ENCODE measurements around the gene ETS1.
A peak's percentile ranks its signal among the peaks of the same experiment; 100 is the strongest.

Gene ETS1

GRCh38 chr11:128625746-128626145 lies 38.4 kb upstream of the ETS1 start:
- DNase-seq (ENCODE audit: low read depth): no peak
- no peaks in the 10 kb centered on the region for H3K9me3 ChIP-seq (ENCODE audit: control insufficient read depth, low read length)
- H3K9ac ChIP-seq (ENCODE audit: low read length): no peak overlapping the region
- no peaks in the 10 kb centered on the region for H3K27me3 ChIP-seq (replicated peaks; ENCODE audit: control insufficient read depth, insufficient read depth, low read length)
- H3K4me1 ChIP-seq (ENCODE audit: control insufficient read depth, insufficient read depth, low read length): peaks cover 35% of the 10 kb centered on the region
- H3K36me3 ChIP-seq (ENCODE audit: control insufficient read depth, insufficient read depth, low read length, severe bottlenecking): no peaks in the 10 kb centered on the region
- H3K4me3 ChIP-seq (ENCODE audit: low read length): no peak overlapping the region

GRCh38 chr11:128625326-128625725 lies 38.0 kb upstream of the ETS1 start:
- DNase-seq (ENCODE audit: low read depth): no peak
- Histone ChIP-seq H3K36me3 (ENCODE audit: control insufficient read depth, insufficient read depth, low read length, severe bottlenecking) (no peaks in the 10 kb centered on the region), H3K9ac (ENCODE audit: low read length) (no peak overlapping the region), H3K27me3 (replicated peaks; ENCODE audit: control insufficient read depth, insufficient read depth, low read length) (no peaks in the 10 kb centered on the region), H3K4me3 (ENCODE audit: low read length) (no peak overlapping the region), H3K4me1 (ENCODE audit: control insufficient read depth, insufficient read depth, low read length) (peaks cover 32% of the 10 kb centered on the region), H3K9me3 (ENCODE audit: control insufficient read depth, low read length) (no peaks in the 10 kb centered on the region)

DNA sequence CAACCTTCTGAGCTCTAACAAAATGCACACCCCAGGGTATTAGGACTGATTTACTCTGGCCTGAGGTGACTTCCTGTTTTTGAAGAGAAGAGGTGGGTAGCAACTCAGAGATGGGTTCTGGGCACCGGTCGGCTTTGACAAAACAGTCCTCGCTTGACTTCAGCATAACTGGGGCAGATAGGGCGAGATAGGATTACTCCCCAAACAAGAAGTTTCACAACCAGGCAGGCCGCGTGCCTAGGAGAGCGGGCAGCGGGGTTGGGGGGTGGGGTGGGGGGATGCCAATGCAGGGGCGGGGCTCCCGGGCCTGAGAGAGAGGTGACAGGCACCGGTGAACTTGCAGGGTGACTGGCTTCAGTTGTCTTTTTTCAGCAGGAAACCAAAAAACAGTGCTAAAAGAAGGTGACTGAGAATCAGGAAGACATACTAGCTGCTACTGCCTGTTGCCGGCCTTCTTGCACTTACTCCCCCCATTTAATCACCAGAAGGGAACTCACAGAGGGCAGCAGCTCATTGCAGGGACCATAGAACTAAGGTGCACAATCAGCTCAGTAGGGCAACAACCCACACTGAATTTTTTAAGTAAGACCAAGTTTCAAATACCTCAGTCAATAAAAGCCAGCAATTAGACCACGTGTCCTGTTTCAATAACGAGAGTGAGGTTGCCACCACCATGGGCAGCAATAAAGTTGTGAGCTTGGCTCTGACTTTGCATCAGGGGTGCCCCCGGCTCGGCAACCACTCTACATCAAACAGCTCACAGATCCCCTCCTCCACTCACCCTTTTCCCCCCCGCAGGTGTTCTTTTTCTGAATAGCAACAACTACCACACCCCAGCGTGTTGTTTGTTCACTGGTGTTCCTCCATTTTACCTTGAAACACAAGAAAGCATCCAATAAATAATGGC lies 37.2 kb upstream of the ETS1 start:
- Histone ChIP-seq H3K4me3 (ENCODE audit: low read length) (no peak overlapping the region), H3K36me3 (ENCODE audit: control insufficient read depth, insufficient read depth, low read length, severe bottlenecking) (no peaks in the 10 kb centered on the region), H3K9me3 (ENCODE audit: control insufficient read depth, low read length) (no peaks in the 10 kb centered on the region), H3K9ac (ENCODE audit: low read length) (no peak overlapping the region), H3K27me3 (replicated peaks; ENCODE audit: control insufficient read depth, insufficient read depth, low read length) (no peaks in the 10 kb centered on the region), H3K4me1 (ENCODE audit: control insufficient read depth, insufficient read depth, low read length) (peaks cover 24% of the 10 kb centered on the region)
- no peak for DNase-seq (ENCODE audit: low read depth)

DNA sequence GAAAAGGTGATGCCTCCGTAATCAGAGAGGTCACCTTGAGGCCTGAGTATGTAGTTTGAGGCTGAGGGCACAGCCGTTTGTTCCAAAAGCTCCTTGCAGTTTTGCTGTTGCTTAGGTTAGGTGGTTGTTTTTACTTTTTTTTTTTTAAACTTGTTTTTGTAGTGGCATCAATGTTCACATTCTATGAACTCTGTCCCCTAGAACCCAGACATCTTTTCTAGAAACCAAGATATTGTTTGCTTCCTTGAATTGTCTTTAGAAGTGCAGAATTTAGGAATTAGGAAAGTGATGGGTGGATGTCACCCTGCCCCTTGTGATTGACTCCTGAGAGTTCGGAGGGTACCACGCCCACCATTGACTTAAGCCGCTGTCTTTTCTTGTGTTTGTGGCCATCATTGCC lies 35.7 kb upstream of the ETS1 start:
- DNase-seq (ENCODE audit: low read depth): no peak
- Histone ChIP-seq H3K9ac (ENCODE audit: low read length) (no peak overlapping the region), H3K4me1 (ENCODE audit: control insufficient read depth, insufficient read depth, low read length) (peaks cover 20% of the 10 kb centered on the region), H3K27me3 (replicated peaks; ENCODE audit: control insufficient read depth, insufficient read depth, low read length) (no peaks in the 10 kb centered on the region), H3K4me3 (ENCODE audit: low read length) (no peak overlapping the region), H3K9me3 (ENCODE audit: control insufficient read depth, low read length) (no peaks in the 10 kb centered on the region), H3K36me3 (ENCODE audit: control insufficient read depth, insufficient read depth, low read length, severe bottlenecking) (no peaks in the 10 kb centered on the region)

GRCh38 chr11:128621601-128622501 lies 34.5 kb upstream of the ETS1 start:
- Histone ChIP-seq H3K4me3 (ENCODE audit: low read length) (peak overlapping the region; percentile 28), H3K36me3 (ENCODE audit: control insufficient read depth, insufficient read depth, low read length, severe bottlenecking) (no peaks in the 10 kb centered on the region), H3K9me3 (ENCODE audit: control insufficient read depth, low read length) (no peaks in the 10 kb centered on the region), H3K27me3 (replicated peaks; ENCODE audit: control insufficient read depth, insufficient read depth, low read length) (peaks cover 2% of the 10 kb centered on the region), H3K9ac (ENCODE audit: low read length) (peak overlapping the region; percentile 3), H3K4me1 (ENCODE audit: control insufficient read depth, insufficient read depth, low read length) (peaks cover 20% of the 10 kb centered on the region)
- peak; percentile 85 for DNase-seq (ENCODE audit: low read depth)

- Histone ChIP-seq H3K27me3 (replicated peaks; ENCODE audit: control insufficient read depth, insufficient read depth, low read length) (peaks cover 12% of the 10 kb centered on the region), H3K4me1 (ENCODE audit: control insufficient read depth, insufficient read depth, low read length) (peaks cover 20% of the 10 kb centered on the region), H3K36me3 (ENCODE audit: control insufficient read depth, insufficient read depth, low read length, severe bottlenecking) (no peaks in the 10 kb centered on the region), H3K4me3 (ENCODE audit: low read length) (no peak overlapping the region), H3K9ac (ENCODE audit: low read length) (no peak overlapping the region), H3K9me3 (ENCODE audit: control insufficient read depth, low read length) (no peaks in the 10 kb centered on the region)
- no peak for DNase-seq (ENCODE audit: low read depth)
These were observed 33.1 kb upstream of the ETS1 start for GRCh38 chr11:128620309-128621100.

DNA sequence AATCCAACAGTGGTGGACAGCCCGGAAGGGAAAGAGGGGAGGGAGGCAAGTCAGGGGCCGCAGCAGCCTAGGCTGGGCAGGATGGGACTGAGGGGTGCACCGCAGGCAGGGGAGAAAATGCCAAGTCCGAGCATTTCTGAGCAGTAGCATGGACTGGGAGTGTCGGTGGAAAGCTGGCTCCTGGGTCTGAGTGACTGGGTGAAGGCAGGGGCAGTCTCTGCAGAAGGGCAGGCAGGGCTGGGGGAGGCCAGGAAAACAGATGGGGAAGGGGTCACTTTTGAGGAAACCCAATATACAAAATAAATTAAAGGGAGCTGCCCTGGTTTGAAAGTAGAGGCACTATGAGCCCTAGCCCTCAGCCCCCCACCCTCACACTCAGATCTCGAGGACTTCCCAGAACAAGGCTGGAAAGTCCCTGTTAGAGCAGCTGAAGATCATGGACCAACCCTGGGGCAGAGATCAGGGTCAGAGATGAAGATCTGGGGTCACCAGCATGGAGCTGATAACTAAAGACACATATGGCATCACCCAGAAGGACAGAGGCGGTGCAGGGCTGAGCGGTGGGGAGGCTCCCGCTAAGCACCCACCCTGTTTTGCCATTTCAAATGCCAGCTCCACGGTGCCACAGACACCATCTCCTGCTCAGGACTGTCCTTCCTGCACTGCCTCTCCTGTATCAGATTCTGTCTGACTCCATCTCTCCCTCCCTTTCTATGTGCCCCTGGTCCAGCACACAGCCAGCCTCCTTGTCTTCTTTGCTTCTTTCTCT lies 32.4 kb upstream of the ETS1 start:
- no peak for DNase-seq (ENCODE audit: low read depth)
- no peak overlapping the region for H3K4me3 ChIP-seq (ENCODE audit: low read length)
- H3K9ac ChIP-seq (ENCODE audit: low read length): no peak overlapping the region
- H3K9me3 ChIP-seq (ENCODE audit: control insufficient read depth, low read length): no peaks in the 10 kb centered on the region
- H3K36me3 ChIP-seq (ENCODE audit: control insufficient read depth, insufficient read depth, low read length, severe bottlenecking): no peaks in the 10 kb centered on the region
- H3K4me1 ChIP-seq (ENCODE audit: control insufficient read depth, insufficient read depth, low read length): peaks cover 20% of the 10 kb centered on the region
- H3K27me3 ChIP-seq (replicated peaks; ENCODE audit: control insufficient read depth, insufficient read depth, low read length): peaks cover 17% of the 10 kb centered on the region

DNA sequence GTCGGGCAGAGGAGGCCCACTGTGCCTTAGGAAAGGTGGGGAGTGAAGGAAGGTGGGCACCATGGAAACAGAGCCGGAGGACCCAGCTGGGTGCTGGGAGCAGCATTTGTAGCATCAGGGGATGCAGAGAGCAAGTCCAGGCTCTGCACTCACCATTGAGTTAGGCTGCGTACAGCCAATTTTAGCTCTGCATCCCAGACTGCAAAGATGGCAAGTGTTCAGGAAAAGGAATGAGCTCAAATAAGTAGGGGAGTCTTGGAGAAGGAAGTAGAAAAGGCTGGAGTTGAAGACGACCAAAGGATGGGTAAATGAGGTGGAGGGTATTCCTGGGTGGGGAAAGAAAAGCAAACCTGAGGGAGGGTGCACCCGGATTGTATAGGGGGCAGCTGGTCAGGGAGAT lies 31.6 kb upstream of the ETS1 start:
- peaks cover 24% of the 10 kb centered on the region for H3K27me3 ChIP-seq (replicated peaks; ENCODE audit: control insufficient read depth, insufficient read depth, low read length)
- DNase-seq (ENCODE audit: low read depth): no peak
- no peak overlapping the region for H3K9ac ChIP-seq (ENCODE audit: low read length)

DNA sequence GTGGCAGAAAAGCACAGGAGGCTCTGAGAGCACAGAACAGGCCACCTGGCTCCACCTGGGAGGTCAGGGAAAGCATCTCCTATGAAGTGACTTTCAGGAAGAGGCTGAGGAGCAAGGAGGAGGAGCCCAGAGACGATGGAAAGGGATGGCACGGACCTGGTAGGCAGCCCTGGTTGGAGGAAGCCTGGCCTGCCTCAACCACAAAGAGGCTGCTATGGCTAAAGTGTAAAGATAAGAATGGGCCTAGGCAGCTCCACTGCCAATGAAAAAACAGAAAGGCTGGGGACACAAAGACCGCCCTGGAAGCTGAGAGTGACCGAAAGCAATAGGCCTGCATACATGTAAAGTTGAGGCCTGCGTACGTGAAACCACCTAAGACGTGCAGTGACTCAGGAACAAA lies 31.2 kb upstream of the ETS1 start:
- H3K4me3 ChIP-seq (ENCODE audit: low read length): no peak overlapping the region
- no peaks in the 10 kb centered on the region for H3K9me3 ChIP-seq (ENCODE audit: control insufficient read depth, low read length)
- peaks cover 28% of the 10 kb centered on the region for H3K27me3 ChIP-seq (replicated peaks; ENCODE audit: control insufficient read depth, insufficient read depth, low read length)
- no peak for DNase-seq (ENCODE audit: low read depth)
- no peak overlapping the region for H3K9ac ChIP-seq (ENCODE audit: low read length)
- no peaks in the 10 kb centered on the region for H3K36me3 ChIP-seq (ENCODE audit: control insufficient read depth, insufficient read depth, low read length, severe bottlenecking)
- H3K4me1 ChIP-seq (ENCODE audit: control insufficient read depth, insufficient read depth, low read length): peaks cover 20% of the 10 kb centered on the region

More for the DNA sequence above, 31.6 kb upstream of the ETS1 start:
- no peak overlapping the region for H3K4me3 ChIP-seq (ENCODE audit: low read length)
- H3K36me3 ChIP-seq (ENCODE audit: control insufficient read depth, insufficient read depth, low read length, severe bottlenecking): no peaks in the 10 kb centered on the region
- H3K4me1 ChIP-seq (ENCODE audit: control insufficient read depth, insufficient read depth, low read length): peaks cover 20% of the 10 kb centered on the region
- H3K9me3 ChIP-seq (ENCODE audit: control insufficient read depth, low read length): no peaks in the 10 kb centered on the region

- Histone ChIP-seq H3K36me3 (ENCODE audit: control insufficient read depth, insufficient read depth, low read length, severe bottlenecking) (no peaks in the 10 kb centered on the region), H3K9ac (ENCODE audit: low read length) (no peak overlapping the region), H3K4me1 (ENCODE audit: control insufficient read depth, insufficient read depth, low read length) (peaks cover 4% of the 10 kb centered on the region), H3K27me3 (replicated peaks; ENCODE audit: control insufficient read depth, insufficient read depth, low read length) (peaks cover 35% of the 10 kb centered on the region), H3K9me3 (ENCODE audit: control insufficient read depth, low read length) (no peaks in the 10 kb centered on the region), H3K4me3 (ENCODE audit: low read length) (no peak overlapping the region)
- DNase-seq (ENCODE audit: low read depth): no peak
These were observed 28.8 kb upstream of the ETS1 start for GRCh38 chr11:128616161-128616560.
